Measurements from ENCODE around the gene LAX1. TPM values are rescaled to one million over a fixed set of nuclear protein-coding genes. Genes with fewer than 3 reads are reported as not detected.
A peak's percentile ranks its signal among the peaks of the same experiment; 100 is the strongest.
"Not testable (repeated sequence)": the region's sequence is repeated elsewhere in the genome, so short reads cannot be mapped to it uniquely, and the experiment has no call there.

The LAX1 gene
- 1.2 TPM for total RNA-seq

GRCh38 chr1:203765029-203765837 is at the start of gene LAX1:
LAX1 (plus strand) TSS chr1:203765183; CDS start chr1:203765566, 383 bp downstream.
- DNase-seq: no peak

- no peak for DNase-seq
Observed at GRCh38 chr1:203717120-203717519, 47.9 kb upstream of the LAX1 start.

- no peak for DNase-seq
Observed at GRCh38 chr1:203720242-203720641, 44.7 kb upstream of the LAX1 start.

- DNase-seq: no peak
Observed at GRCh38 chr1:203722909-203723308, 42.1 kb upstream of the LAX1 start.

GRCh38 chr1:203726417-203726867 is 38.5 kb upstream of the LAX1 start:
- no peak for DNase-seq

GRCh38 chr1:203733009-203733863 is 31.7 kb upstream of the LAX1 start:
- no peak for DNase-seq

GRCh38 chr1:203742436-203742835 is 22.5 kb upstream of the LAX1 start:
- DNase-seq: no peak

- no peak for DNase-seq
Observed at GRCh38 chr1:203743091-203743571, 21.9 kb upstream of the LAX1 start.

- peak; percentile 88 for DNase-seq
Observed at GRCh38 chr1:203744075-203744972, 20.7 kb upstream of the LAX1 start.

GRCh38 chr1:203746281-203746680 is 18.7 kb upstream of the LAX1 start:
- no peak for DNase-seq

GRCh38 chr1:203751051-203751450 is 13.9 kb upstream of the LAX1 start:
- DNase-seq: peak; percentile 23

GRCh38 chr1:203751618-203752361 is 13.2 kb upstream of the LAX1 start:
- DNase-seq: not testable (repeated sequence)

- DNase-seq: no peak
Observed at GRCh38 chr1:203754455-203754864, 10.5 kb upstream of the LAX1 start.

GRCh38 chr1:203756036-203756435 is 8.9 kb upstream of the LAX1 start:
- DNase-seq: no peak

GRCh38 chr1:203758749-203759148 is 6.2 kb upstream of the LAX1 start:
- not testable (repeated sequence) for DNase-seq

- DNase-seq: no peak
Observed at GRCh38 chr1:203760506-203760905, 4.5 kb upstream of the LAX1 start.

- DNase-seq: not testable (repeated sequence)
Observed at GRCh38 chr1:203761958-203762357, 3.0 kb upstream of the LAX1 start.

- no peak for DNase-seq
Observed at GRCh38 chr1:203763505-203763904, 1.5 kb upstream of the LAX1 start.

- DNase-seq: no peak
Observed at GRCh38 chr1:203764105-203765028, 616 bp upstream of the LAX1 start.

GRCh38 chr1:203768256-203768655 is 3.3 kb downstream of the LAX1 start:
- DNase-seq: no peak

All from skin of body (tissue), 2 donors.